OCI-LY1 (cell line): ENCODE results near the gene TLE3.

Source experiments
- H2AFZ ChIP-seq: fragments of 200-600 bp; sonication (generic), shearing (Covaris generic); 2 replicates; pipeline ENCODE4 v1.6.0; 2014; ENCODE audit warnings: antibody characterized with exemption, mild to moderate bottlenecking, low read length
- H3F3A ChIP-seq: fragments of 200-600 bp; sonication (generic), shearing (Covaris generic); 2 replicates; pipeline ENCODE4 v1.6.0; 2014; ENCODE audit warnings: mild to moderate bottlenecking, antibody characterized with exemption, low read length, moderate library complexity; ENCODE audit not compliant: insufficient read depth
- H3K27ac ChIP-seq: fragments of 200-600 bp; sonication (generic); 2 replicates; pipeline ENCODE4 v1.5.1; 2014; ENCODE audit warnings: low read length, mixed run types, mild to moderate bottlenecking, low read depth; ENCODE audit not compliant: poor library complexity, severe bottlenecking
- H3K27me3 ChIP-seq: fragments of 200-600 bp; sonication (generic); 2 replicates; pipeline ENCODE4 v1.6.0; 2014; ENCODE audit warnings: antibody characterized with exemption, mild to moderate bottlenecking, low read length, moderate library complexity; ENCODE audit not compliant: insufficient read depth
- H3K36me3 ChIP-seq: fragments of 200-600 bp; sonication (generic); 2 replicates; pipeline ENCODE4 v1.6.1; 2014; ENCODE audit warnings: mild to moderate bottlenecking, antibody characterized with exemption, low read length, moderate library complexity, mixed read lengths; ENCODE audit not compliant: insufficient read depth
- H3K4me1 ChIP-seq: fragments of 200-600 bp; sonication (generic); 2 replicates; pipeline ENCODE4 v1.5.1; 2014; ENCODE audit warnings: mild to moderate bottlenecking, low read length, moderate library complexity; ENCODE audit not compliant: insufficient read depth, severe bottlenecking
- H3K4me2 ChIP-seq: fragments of 200-600 bp; sonication (generic), shearing (Covaris generic); 2 replicates; pipeline ENCODE4 v1.6.1; 2014; ENCODE audit warnings: low read length
- H3K4me3 ChIP-seq: fragments of 200-600 bp; sonication (generic); 2 replicates; pipeline ENCODE4 v1.5.1; 2014; ENCODE audit warnings: low read length, low read depth, mild to moderate bottlenecking, mixed read lengths; ENCODE audit not compliant: poor library complexity, severe bottlenecking
- H3K79me2 ChIP-seq: fragments of 200-600 bp; shearing (Covaris generic); 2 replicates; pipeline ENCODE4 v1.6.1; 2016; ENCODE audit warnings: mixed run types, low read length, mixed read lengths; ENCODE audit not compliant: insufficient read depth
- H3K9ac ChIP-seq: fragments of 200-600 bp; sonication (generic), shearing (Covaris generic); 2 replicates; pipeline ENCODE4 v1.6.1; 2014; ENCODE audit warnings: mild to moderate bottlenecking, low read length, mixed read lengths
- H3K9me2 ChIP-seq: fragments of 200-600 bp; sonication (generic), shearing (Covaris generic); 2 replicates; pipeline ENCODE4 v1.6.1; 2014; ENCODE audit warnings: low read depth, mild to moderate bottlenecking, low read length, mixed read lengths
- H3K9me3 ChIP-seq: fragments of 200-600 bp; shearing (Covaris generic); 2 replicates; pipeline ENCODE4 v1.6.1; 2014; ENCODE audit warnings: low read length, mixed read lengths
- H4K20me1 ChIP-seq: fragments of 200-600 bp; sonication (generic), shearing (Covaris generic); 2 replicates; pipeline ENCODE4 v1.6.0; 2016; ENCODE audit warnings: mild to moderate bottlenecking, low read length; ENCODE audit not compliant: insufficient read depth
- EZH2 ChIP-seq: fragments of 200-600 bp; sonication (generic), shearing (Covaris generic); IDR thresholded peaks from 2 replicates; pipeline ENCODE4 v1.8.0; 2017; ENCODE audit warnings: borderline replicate concordance, mixed run types, mild to moderate bottlenecking, antibody characterized with exemption, low read length, moderate library complexity, mixed read lengths
- TF ChIP-seq, protein P1 (sequence below): fragments of 200-600 bp; sonication (generic), shearing (Covaris generic); IDR thresholded peaks from 2 replicates; pipeline ENCODE4 v1.5.1; 2017; ENCODE audit warnings: mild to moderate bottlenecking, antibody characterized with exemption, low read length, moderate library complexity, mixed read lengths

TLE3 gene

DNA sequence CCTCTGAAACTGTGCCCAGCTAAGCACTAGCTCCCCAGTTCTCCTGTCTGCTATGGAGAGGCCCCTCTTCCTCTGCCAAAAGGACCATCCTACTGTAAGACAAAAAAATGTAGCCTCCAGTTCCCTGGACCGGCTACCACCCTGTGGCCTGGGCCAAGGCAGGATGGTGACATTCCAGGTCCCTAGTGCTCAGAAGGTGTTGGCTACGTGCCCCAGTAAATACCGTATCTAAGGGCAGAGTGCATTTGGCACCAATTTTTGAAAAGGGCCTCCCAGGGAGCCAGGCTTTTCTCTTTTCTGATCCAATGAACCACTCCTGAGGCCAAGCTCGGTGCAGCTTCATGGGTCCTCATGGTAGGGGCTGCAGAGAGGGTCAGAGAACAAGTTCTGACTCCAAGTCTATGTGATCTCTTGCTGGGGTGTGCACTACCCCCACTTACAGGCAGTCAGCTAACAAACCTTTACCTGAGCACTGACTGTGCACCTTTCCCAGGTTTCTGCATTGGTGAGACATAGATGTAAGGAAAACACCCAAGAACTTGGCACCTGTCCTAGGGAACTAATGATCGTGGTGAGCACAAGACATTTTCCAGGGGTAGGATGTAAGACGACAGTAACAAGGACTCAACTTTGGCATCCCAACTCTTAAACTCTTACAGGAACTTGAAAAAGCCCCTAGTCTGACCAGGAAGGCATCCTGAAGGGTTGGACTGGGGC, 32.6 kb downstream of the TLE3 start:
- Histone ChIP-seq H3K79me2 (no peaks in the 10 kb centered on the region), H4K20me1 (no peaks in the 10 kb centered on the region)

DNA sequence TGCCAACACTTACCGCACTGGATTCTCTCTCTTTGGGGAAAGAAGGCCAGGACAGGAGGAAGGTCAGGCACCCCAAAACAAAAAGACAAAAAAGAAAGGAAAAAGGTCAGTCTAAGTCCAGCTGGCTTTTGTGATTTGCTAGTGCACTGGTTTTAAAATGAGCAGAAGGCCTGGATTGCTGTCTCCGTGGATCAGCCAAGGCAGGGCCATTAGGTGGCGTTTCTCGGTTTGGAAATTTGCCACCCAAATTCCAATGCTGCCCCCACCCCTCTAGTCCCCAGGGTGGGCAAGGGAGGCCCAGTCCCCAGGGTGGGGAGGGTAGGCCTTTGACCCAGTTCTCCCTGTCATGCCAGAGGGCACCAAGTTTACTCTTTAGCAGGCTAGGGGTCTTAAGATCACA, 33.3 kb downstream of the TLE3 start:
- Histone ChIP-seq H3K9me3 (no peaks in the 10 kb centered on the region), H2AFZ (no peak overlapping the region), H3K4me2 (no peak overlapping the region), H3K27ac (no peak overlapping the region), H3K4me3 (no peak overlapping the region), H3K27me3 (no peaks in the 10 kb centered on the region), H3K36me3 (peaks cover 99% of the 10 kb centered on the region), H3K9me2 (no peaks in the 10 kb centered on the region), H3F3A (no peaks in the 10 kb centered on the region), H4K20me1 (no peaks in the 10 kb centered on the region), H3K79me2 (no peaks in the 10 kb centered on the region), H3K9ac (no peak overlapping the region), H3K4me1 (no peaks in the 10 kb centered on the region)
- TF ChIP-seq, protein P1, sequence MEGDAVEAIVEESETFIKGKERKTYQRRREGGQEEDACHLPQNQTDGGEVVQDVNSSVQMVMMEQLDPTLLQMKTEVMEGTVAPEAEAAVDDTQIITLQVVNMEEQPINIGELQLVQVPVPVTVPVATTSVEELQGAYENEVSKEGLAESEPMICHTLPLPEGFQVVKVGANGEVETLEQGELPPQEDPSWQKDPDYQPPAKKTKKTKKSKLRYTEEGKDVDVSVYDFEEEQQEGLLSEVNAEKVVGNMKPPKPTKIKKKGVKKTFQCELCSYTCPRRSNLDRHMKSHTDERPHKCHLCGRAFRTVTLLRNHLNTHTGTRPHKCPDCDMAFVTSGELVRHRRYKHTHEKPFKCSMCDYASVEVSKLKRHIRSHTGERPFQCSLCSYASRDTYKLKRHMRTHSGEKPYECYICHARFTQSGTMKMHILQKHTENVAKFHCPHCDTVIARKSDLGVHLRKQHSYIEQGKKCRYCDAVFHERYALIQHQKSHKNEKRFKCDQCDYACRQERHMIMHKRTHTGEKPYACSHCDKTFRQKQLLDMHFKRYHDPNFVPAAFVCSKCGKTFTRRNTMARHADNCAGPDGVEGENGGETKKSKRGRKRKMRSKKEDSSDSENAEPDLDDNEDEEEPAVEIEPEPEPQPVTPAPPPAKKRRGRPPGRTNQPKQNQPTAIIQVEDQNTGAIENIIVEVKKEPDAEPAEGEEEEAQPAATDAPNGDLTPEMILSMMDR, result no peak
- TF ChIP-seq EZH2, result no peak

More for the DNA sequence above, 32.6 kb downstream of the TLE3 start:
- Histone ChIP-seq H3K4me3 (no peak overlapping the region), H3K27ac (no peak overlapping the region), H3K9me3 (no peaks in the 10 kb centered on the region), H3K4me1 (no peaks in the 10 kb centered on the region), H3K36me3 (peaks cover 99% of the 10 kb centered on the region), H3K4me2 (no peak overlapping the region), H3K9ac (no peak overlapping the region), H3K27me3 (no peaks in the 10 kb centered on the region), H3F3A (no peaks in the 10 kb centered on the region), H3K9me2 (no peaks in the 10 kb centered on the region), H2AFZ (no peak overlapping the region)
- TF ChIP-seq, protein P1, result no peak
- no peak for TF ChIP-seq EZH2

DNA sequence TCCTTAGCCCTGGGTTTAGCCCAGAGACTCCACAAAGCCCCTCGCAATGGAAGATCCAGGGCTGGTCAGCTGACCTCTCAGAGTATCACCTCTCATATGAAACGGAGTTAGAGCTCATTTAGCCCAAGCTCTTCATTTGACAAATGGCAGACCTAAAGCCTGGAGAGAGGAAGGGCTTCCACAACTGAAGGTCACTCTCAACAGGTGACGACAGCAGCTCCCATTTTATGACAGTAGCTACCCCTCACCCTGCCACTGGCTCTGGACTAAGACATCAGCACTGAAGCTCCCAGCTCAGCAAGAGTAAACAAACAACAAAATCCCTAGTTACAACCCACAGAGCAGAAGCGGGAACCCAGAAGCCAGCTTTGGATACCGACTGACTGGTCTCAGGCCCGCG, 33.7 kb downstream of the TLE3 start:
- TF ChIP-seq EZH2, result no peak
- TF ChIP-seq, protein P1, result no peak
- Histone ChIP-seq H3K9me2 (no peaks in the 10 kb centered on the region), H3K36me3 (peaks cover 99% of the 10 kb centered on the region)

More for the DNA sequence above, 33.7 kb downstream of the TLE3 start:
- no peaks in the 10 kb centered on the region for H3K4me1 ChIP-seq
- H3K9me3 ChIP-seq, result no peaks in the 10 kb centered on the region
- H3K79me2 ChIP-seq, result no peaks in the 10 kb centered on the region
- no peaks in the 10 kb centered on the region for H3K27me3 ChIP-seq
- no peaks in the 10 kb centered on the region for H3F3A ChIP-seq
- no peak overlapping the region for H3K4me3 ChIP-seq
- no peak overlapping the region for H3K9ac ChIP-seq
- H3K4me2 ChIP-seq, result no peak overlapping the region
- H4K20me1 ChIP-seq, result no peaks in the 10 kb centered on the region
- no peak overlapping the region for H2AFZ ChIP-seq
- H3K27ac ChIP-seq, result no peak overlapping the region
